Activated naive CD8-positive, alpha-beta T cell treated with anti-CD3 and anti-CD28 coated beads for 36 hours (primary cell): ENCODE results near the gene FCRL2. TPM values are rescaled to one million over a fixed set of nuclear protein-coding genes. Genes with fewer than 3 reads are reported as not detected.

Experiments
- DNase-seq: peaks from one replicate; pipeline ENCODE4 v3.0.0; 2021
- H3K27ac Mint-ChIP-seq: one replicate; pipeline ENCODE4 v1.8.0; 2022; ENCODE audit warnings: mild to moderate bottlenecking, moderate library complexity, mixed read lengths
- H3K27me3 Mint-ChIP-seq: one replicate; pipeline ENCODE4 v1.8.0; 2022; ENCODE audit warnings: mild to moderate bottlenecking, mixed read lengths
- H3K36me3 Mint-ChIP-seq: one replicate; pipeline ENCODE4 v1.8.0; 2021; ENCODE audit warnings: mild to moderate bottlenecking, mixed read lengths
- H3K4me1 Mint-ChIP-seq: one replicate; pipeline ENCODE4 v1.8.0; 2021; ENCODE audit warnings: mixed read lengths
- H3K4me3 Mint-ChIP-seq: one replicate; pipeline ENCODE4 v1.8.0; 2022; ENCODE audit warnings: mild to moderate bottlenecking, moderate library complexity, mixed read lengths
- H3K9me3 Mint-ChIP-seq: one replicate; pipeline ENCODE4 v1.8.0; 2022; ENCODE audit warnings: mixed read lengths
- total RNA-seq, 2 experiments: library from RNA; stranded (reverse); gene quantifications; one replicate each; pipeline ENCODE4 v1.2.3, GENCODE V29; 2021

FCRL2 gene
- total RNA-seq, 2 experiments from 2014 or later: 0.12 to 0.26 TPM

DNA sequence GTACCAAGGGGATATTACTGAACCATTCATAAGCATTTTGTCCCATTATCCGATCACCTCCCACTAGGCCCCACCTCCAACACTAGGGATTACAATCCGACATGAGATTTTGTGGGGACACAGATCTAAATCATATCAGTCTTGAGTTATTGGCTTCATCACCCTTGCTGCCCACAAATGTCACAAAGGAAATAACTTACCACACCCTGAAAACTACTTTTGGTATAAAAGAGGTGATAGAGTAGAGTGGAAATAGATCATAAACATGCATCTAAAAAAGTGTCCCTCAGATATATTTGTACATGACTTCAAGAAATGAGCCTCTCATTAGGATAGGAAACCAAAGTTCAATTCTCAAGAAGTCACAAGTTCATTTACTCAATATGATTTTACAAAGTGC is 53.8 kb downstream of the FCRL2 start:
- no peak overlapping the region for H3K27ac Mint-ChIP-seq
- H3K4me3 Mint-ChIP-seq: no peak overlapping the region
- no peak for DNase-seq
- H3K36me3 Mint-ChIP-seq: peaks cover 9% of the 10 kb centered on the region
- peaks cover 9% of the 10 kb centered on the region for H3K4me1 Mint-ChIP-seq
- no peaks in the 10 kb centered on the region for H3K27me3 Mint-ChIP-seq
- peaks cover 13% of the 10 kb centered on the region for H3K9me3 Mint-ChIP-seq

DNA sequence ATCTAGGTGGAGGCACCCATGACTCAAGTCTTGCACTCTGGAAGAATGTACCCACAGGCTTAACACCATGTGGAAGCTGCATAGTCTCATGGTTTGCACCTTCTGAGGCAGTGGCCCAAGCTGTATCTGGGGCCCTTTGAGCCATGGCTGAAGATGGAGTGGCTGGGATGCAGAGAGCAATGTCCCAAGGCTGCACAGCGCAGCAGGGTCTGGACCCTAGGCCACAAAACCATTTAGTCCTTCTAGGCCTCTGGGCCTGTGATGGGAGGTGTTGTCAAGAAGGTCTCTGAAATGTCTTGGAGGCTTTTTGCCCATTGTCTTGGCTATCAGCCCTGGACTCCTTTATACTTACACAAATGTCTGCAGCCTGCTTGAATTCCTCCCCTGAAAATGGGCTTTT is 54.9 kb downstream of the FCRL2 start:
- DNase-seq: no peak
- H3K27ac Mint-ChIP-seq: no peak overlapping the region
- peaks cover 9% of the 10 kb centered on the region for H3K4me1 Mint-ChIP-seq
- H3K9me3 Mint-ChIP-seq: peaks cover 13% of the 10 kb centered on the region
- H3K36me3 Mint-ChIP-seq: peaks cover 9% of the 10 kb centered on the region
- H3K27me3 Mint-ChIP-seq: no peaks in the 10 kb centered on the region
- H3K4me3 Mint-ChIP-seq: no peak overlapping the region

DNA sequence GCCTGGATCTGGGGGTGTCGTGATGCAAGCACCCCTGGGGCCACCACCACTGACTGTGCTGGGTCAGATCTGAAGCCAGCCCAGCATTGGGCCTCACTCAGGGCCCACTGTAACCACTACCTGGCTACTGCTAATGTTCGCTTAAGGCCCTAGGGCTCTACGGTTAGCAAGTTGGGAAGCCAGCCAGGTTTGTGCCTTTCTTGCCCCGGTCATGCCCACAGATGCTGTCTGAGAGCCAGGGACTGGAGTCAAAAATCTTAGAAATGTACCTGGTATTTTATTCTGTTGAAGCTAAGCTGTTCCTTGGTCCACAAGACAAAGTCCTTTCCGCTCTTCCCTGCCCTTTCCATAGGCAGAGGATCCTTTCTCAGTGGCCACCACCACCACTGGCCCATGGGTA is 61.2 kb downstream of the FCRL2 start:
- H3K4me3 Mint-ChIP-seq: no peak overlapping the region
- peaks cover under 1% of the 10 kb centered on the region for H3K36me3 Mint-ChIP-seq
- H3K27me3 Mint-ChIP-seq: no peaks in the 10 kb centered on the region
- H3K9me3 Mint-ChIP-seq: peaks cover 1% of the 10 kb centered on the region
- no peaks in the 10 kb centered on the region for H3K4me1 Mint-ChIP-seq
- no peak overlapping the region for H3K27ac Mint-ChIP-seq
- no peak for DNase-seq

DNA sequence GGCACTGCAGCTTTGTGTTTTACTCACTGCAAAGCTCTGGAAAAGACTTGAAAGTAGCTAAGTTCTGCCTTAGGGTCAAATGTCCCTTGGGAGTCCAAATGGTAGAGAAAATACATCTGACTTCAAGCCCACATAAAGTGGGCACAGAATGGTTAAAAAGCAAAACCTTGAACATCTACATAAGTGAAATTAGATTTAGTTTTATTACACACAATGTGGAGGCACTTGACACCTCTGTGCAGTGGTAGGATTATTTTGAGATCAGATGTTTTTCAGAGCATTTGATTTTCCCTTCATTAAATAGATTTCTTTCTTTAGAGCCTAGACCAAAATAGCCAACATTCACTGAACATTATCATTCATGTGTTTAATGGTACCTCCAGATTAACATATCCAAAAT is 65.1 kb downstream of the FCRL2 start:
- Mint-ChIP-seq H3K4me3 (no peak overlapping the region), H3K27ac (no peak overlapping the region), H3K4me1 (no peaks in the 10 kb centered on the region), H3K27me3 (no peaks in the 10 kb centered on the region), H3K9me3 (no peaks in the 10 kb centered on the region), H3K36me3 (no peaks in the 10 kb centered on the region)
- no peak for DNase-seq

DNA sequence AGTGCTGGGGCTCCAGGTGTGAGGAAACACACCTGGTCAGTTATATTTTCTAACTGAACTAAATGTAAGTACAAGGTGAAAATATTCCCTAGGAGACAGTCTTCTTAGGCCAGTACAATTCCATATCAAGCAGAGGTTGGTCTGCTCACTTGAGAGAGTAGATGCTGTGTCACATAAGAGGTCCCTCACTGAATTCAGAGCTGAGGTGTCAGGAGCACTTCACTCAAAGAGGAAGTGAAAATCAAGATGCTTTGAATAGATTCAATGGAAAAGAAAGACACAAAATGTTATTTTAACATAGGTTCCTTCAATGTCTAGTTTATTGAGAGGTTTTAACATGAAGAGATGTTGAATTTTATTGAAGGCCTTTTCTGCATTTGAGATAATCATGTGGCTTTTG is 72.1 kb downstream of the FCRL2 start:
- H3K4me3 Mint-ChIP-seq: no peak overlapping the region
- no peaks in the 10 kb centered on the region for H3K9me3 Mint-ChIP-seq
- DNase-seq: no peak
- H3K36me3 Mint-ChIP-seq: no peaks in the 10 kb centered on the region
- peaks cover 7% of the 10 kb centered on the region for H3K27me3 Mint-ChIP-seq
- no peaks in the 10 kb centered on the region for H3K4me1 Mint-ChIP-seq
- H3K27ac Mint-ChIP-seq: no peak overlapping the region

DNA sequence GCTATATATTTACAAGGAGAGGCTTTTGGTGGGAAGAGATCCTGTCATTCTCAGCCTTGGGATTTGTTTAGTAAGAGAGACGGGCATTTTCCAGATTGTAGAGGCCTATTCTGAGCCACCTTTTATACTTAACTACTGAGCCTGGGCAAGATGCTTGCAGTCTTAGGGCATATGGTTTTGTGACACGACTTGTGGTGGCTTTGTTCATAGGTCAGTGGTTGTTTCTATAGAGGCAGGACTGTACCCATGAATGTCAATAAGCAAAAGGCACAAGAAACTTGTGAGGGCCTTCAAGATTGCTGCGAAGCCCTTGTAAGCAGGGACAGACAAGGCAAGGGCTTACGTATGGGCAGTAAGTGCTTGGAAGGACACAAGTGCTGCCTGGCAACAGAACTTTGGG is 73.0 kb downstream of the FCRL2 start:
- Mint-ChIP-seq H3K27me3 (peaks cover 14% of the 10 kb centered on the region), H3K4me1 (no peaks in the 10 kb centered on the region), H3K27ac (no peak overlapping the region), H3K36me3 (no peaks in the 10 kb centered on the region), H3K9me3 (no peaks in the 10 kb centered on the region), H3K4me3 (no peak overlapping the region)
- DNase-seq: no peak

DNA sequence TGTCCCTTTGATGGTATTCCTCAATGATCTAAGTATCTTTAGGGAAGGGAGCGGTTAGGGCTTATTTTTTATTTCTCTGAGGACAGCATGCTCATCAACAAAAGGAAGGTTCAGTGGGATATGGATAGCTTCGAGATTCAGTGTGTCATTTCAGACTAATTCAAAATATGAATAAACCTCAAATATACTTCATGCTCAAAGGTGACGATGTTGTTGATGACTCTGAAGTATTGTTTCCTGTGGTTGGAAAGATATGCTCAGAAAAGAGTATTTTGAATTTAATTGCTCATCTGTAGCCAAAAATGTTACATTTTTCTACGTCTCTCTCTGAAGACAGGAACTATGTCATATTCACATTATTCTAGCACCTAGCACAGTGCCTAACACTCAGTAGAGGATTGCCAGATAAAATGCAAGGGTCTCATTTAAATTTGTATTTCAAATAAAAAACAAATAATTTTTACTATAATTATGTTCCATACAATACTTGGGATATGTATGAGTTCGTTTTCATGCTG is 74.6 kb downstream of the FCRL2 start:
- Mint-ChIP-seq H3K27ac (no peak overlapping the region), H3K36me3 (no peaks in the 10 kb centered on the region), H3K27me3 (peaks cover 18% of the 10 kb centered on the region), H3K4me1 (no peaks in the 10 kb centered on the region), H3K4me3 (no peak overlapping the region), H3K9me3 (no peaks in the 10 kb centered on the region)
- DNase-seq: no peak

DNA sequence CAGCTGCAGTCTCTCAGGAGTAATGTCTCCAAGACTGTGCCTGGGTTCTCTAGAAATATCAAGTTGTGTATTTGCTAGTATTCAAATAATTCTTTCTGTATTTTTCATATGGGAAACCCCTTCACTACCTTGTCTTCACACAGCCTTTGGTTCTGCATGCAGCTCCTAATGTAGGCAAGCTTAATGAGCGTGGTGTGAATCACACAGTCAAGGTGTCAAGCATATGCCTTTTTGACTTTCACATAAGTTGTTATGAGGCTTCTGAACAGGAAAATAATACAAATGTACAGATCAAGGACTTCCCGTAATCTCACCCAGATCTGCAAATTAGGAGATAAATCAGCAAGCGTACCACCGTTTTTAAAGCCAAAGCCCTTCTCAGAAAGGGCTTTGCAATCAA is 76.2 kb downstream of the FCRL2 start, which contains the start of gene FCRL3:
Gene FCRL3 (minus strand): TSS at position 38 of the 400 bp plus-strand sequence. CDS start 280 bp downstream, outside the sequence.
- H3K9me3 Mint-ChIP-seq: no peaks in the 10 kb centered on the region
- DNase-seq: no peak
- H3K36me3 Mint-ChIP-seq: no peaks in the 10 kb centered on the region
- no peak within 1 kb of the TSS for H3K4me3 Mint-ChIP-seq
- H3K4me1 Mint-ChIP-seq: no peaks in the 10 kb centered on the region
- peaks cover 18% of the 10 kb centered on the region for H3K27me3 Mint-ChIP-seq
- peak within 1 kb of the TSS; percentile 22 for H3K27ac Mint-ChIP-seq

DNA sequence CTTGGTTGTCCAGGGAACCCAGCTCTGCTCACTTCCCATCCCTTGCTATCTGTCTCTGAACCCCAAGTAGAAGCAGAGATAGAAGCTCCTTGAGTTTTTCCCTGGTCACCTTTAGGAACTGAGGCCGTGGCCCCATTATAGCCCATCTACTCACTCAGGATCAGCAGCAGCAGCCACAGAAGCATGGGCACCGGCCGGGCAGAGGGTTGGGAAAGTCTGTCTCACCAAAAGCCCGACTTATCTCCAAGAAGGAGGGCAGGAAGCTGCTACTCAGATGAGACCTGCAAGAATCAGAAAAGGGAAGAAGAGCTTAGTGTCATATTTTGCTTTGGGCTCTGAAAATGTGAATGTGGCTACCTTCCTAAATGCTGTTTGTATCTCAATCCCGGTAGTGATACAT is 76.6 kb downstream of the FCRL2 start:
- no peak for DNase-seq
- peak overlapping the region; percentile 22 for H3K27ac Mint-ChIP-seq
- H3K9me3 Mint-ChIP-seq: no peaks in the 10 kb centered on the region
- H3K36me3 Mint-ChIP-seq: no peaks in the 10 kb centered on the region
- H3K27me3 Mint-ChIP-seq: peaks cover 18% of the 10 kb centered on the region
- no peaks in the 10 kb centered on the region for H3K4me1 Mint-ChIP-seq
- no peak overlapping the region for H3K4me3 Mint-ChIP-seq

DNA sequence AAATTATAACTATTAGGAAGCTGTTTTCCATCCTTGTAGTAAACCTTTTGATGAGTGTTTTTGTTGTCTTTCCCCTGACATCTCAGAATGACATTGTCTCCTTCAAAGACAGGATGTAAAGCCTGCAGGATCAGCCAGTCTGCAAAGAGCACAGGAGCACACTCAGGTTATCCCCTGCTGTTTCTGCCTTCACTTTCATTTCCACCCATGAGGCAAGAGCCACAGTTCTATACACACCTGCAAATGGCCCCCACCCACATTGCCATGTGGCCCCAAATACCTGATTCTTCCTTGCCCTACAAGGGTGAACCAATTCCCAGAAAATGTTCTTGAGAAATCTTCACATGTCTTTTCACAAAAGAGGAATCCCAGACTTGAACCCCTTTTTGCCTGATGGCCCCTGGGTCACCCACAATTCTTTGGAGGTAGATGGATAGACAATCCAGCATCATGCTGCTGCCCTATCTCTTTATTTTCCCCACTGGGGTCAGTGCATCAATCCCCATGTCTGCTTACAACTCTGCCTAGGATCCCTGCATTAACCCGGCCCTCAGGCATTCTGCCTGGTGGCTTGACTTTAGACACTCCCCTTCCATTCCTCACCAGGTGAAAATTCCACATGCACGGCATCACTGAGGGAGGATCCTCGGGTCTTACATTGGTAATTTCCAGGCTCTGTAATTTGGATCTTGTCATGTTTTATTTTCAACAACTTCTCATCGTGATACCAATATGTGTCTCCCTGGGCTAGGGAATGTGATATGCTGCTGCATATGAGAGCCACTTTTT is 79.0 kb downstream of the FCRL2 start:
- H3K4me3 Mint-ChIP-seq: no peak overlapping the region
- H3K27ac Mint-ChIP-seq: no peak overlapping the region
- H3K4me1 Mint-ChIP-seq: no peaks in the 10 kb centered on the region
- H3K27me3 Mint-ChIP-seq: peaks cover 18% of the 10 kb centered on the region
- H3K36me3 Mint-ChIP-seq: no peaks in the 10 kb centered on the region
- H3K9me3 Mint-ChIP-seq: no peaks in the 10 kb centered on the region
- DNase-seq: no peak

DNA sequence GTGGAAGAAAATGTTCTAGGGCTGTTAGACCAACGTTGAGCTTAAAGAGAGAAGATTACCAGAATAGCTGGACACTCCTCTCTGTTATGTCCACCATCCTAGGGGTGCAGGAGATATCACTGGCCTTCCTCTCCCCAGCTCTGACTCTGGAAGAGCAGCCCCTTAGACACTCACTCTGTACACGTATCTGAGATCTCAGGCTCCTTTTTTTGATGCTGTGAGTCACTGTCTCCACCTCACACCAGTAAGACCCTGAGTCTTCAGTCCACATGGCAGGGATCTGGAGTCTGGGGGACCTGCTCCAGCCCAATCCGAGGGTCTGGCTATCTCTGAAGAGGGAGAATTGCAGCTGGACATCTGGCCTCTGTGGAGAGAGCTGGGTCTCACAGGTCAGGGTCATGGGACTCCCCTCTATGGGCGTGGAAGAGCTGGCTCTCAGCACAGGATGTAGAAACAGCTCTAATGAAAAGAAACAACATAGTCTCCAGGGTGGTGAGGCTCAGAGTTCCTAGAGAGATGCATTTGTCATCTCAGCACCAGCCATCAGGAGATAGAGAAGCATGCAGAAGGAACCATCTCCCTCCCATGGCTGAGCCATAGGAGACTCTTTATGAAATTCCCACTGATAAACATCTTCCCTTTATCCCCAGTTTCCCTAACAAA is 79.8 kb downstream of the FCRL2 start:
- peaks cover 18% of the 10 kb centered on the region for H3K27me3 Mint-ChIP-seq
- H3K36me3 Mint-ChIP-seq: no peaks in the 10 kb centered on the region
- no peaks in the 10 kb centered on the region for H3K9me3 Mint-ChIP-seq
- no peaks in the 10 kb centered on the region for H3K4me1 Mint-ChIP-seq
- H3K4me3 Mint-ChIP-seq: no peak overlapping the region
- H3K27ac Mint-ChIP-seq: peak overlapping the region; percentile 11
- no peak for DNase-seq

Other genes starting within 250 kb of the FCRL2 start
- under 1 TPM; 0.31 to 0.32 TPM for gene FCRL5, start 224.6 kb downstream of the FCRL2 start, total RNA-seq
- gene FCRL4, start 179.0 kb downstream of the FCRL2 start, total RNA-seq: not detected
- 1 to 10 TPM in 1 of 2 experiments, under 1 TPM in 1; 0.99 to 1.0 TPM for gene FCRL3, start 76.4 kb downstream of the FCRL2 start, total RNA-seq
- gene FCRL1, start 43.0 kb upstream of the FCRL2 start, total RNA-seq: 1 to 10 TPM in 1 of 2 experiments, under 1 TPM in 1; 0.74 to 1.0 TPM
- gene CD5L, start 64.7 kb upstream of the FCRL2 start, total RNA-seq: not detected
- gene KIRREL1, start 216.5 kb upstream of the FCRL2 start, total RNA-seq: under 1 TPM; 0.10 to 0.16 TPM